Measurements from ENCODE around the gene DYNLT4. TPM values are rescaled to one million over a fixed set of nuclear protein-coding genes. Genes with fewer than 3 reads are reported as not detected.

Gene DYNLT4
- total and polyA plus RNA-seq, 2 of the 8 experiments (the other 6 are each of a cell fraction or from before 2014, with no cell fraction given) = 0.29 TPM; not detected in 1

DNA sequence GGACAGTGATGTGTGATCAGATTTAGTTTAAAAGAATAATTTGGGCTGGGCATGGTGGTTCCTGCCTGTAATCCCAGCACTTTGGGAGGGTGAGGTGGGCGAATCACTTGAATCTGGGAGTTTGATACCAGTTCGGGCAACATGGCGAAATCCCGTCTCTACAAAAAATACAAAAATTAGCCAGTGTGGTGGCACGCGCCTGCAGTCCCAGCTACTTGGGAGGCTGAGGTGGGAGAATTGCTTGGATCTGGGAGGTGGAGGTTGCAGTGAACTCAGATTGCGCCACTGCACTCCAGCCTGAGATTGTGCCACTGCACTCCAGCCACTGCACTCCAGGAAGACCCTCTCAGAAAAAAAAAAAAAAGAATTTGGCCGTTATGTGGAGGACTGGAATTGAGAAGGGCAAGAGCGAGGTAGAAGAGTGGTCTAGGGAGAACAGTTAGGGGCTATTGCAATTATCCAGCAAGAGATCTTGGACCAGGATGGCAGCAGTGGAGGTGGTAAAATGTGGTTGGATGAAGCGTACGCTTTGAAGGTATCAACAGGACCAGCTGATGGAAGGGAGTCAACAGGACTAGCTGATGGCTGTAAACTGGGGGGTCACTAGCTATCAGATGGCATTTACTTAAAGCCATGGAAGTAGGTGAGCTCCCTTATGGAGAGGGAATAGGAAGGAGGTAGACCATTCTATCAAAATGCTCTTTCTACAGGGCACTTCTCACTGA, 10.8 kb upstream of the DYNLT4 start:
- H3K23ac ChIP-seq (ENCODE audit: insufficient read length) = no peak overlapping the region
- peaks cover 2 to 9% (median 7%) of the 10 kb centered on the region in 4 experiments; a peak in 6 of 7 replicates for H3K4me1 ChIP-seq (replicated peaks in 1 of 4; ENCODE audit: control insufficient read depth in 3 of 4, insufficient read depth in 4 of 4, low read length in 3 of 4)
- H3K18ac ChIP-seq (ENCODE audit: extremely low read depth, low read length) = no peak overlapping the region
- ChIA-PET POLR2A (ENCODE audit: partially characterized antibody) (interaction anchor here (1.0 to 16.6 kb wide), 10 partner anchors 12 to 507 kb away, joined by 3 to 547 read pairs (median 95); partner anchors contain the start of genes BEST4, BTBD19, DYNLT4 and HECTD3), CTCF (ENCODE audit: partially characterized antibody) (interaction anchor here (0.9 to 3.4 kb wide), 16 partner anchors 9 to 193 kb away, joined by 3 to 21 read pairs (median 5); partner anchors contain the start of genes BEST4, BTBD19, DYNLT4 and HECTD3)
- no peak overlapping the region for H4K5ac ChIP-seq (ENCODE audit: insufficient read length, low read depth, low read length)
- no peaks in the 10 kb centered on the region for H3K79me2 ChIP-seq (ENCODE audit: control insufficient read depth in 1 of 2, insufficient read depth in 2 of 2, low read length in 2 of 2)
- no peak overlapping the region for H2BK120ac ChIP-seq (replicated peaks; ENCODE audit: low read depth, low read length)
- H3K36me3 ChIP-seq (ENCODE audit: control insufficient read depth in 2 of 4, insufficient read depth in 4 of 4, low read length in 3 of 4) = no peaks in the 10 kb centered on the region
- no peak overlapping the region for H3K4me2 ChIP-seq (ENCODE audit: insufficient read depth in 1 of 2, low read depth in 2 of 2, low read length in 2 of 2)
- no peak overlapping the region for H2BK5ac ChIP-seq (ENCODE audit: low read depth, low read length)
- H3K4me3 ChIP-seq (ENCODE audit: extremely low read depth in 1 of 4, insufficient read depth in 2 of 4, low read depth in 3 of 4, low read length in 4 of 4) = no peak overlapping the region
- H3K27ac ChIP-seq (ENCODE audit: low read depth, low read length) = no peak overlapping the region
- no peak overlapping the region for H4K91ac ChIP-seq (replicated peaks; ENCODE audit: insufficient read length, low read length)
- H2BK20ac ChIP-seq (ENCODE audit: low read length) = no peak overlapping the region
- H3K14ac ChIP-seq (ENCODE audit: insufficient read length) = no peak overlapping the region
- H3K23me2 ChIP-seq (ENCODE audit: low read depth, low read length) = peaks cover 13% of the 10 kb centered on the region
- FAIRE-seq (no peak), DNase-seq (ENCODE audit: low read depth in 1 of 2, low spot score in 2 of 2) (no peak)
- no peak overlapping the region for H3K4ac ChIP-seq (replicated peaks; ENCODE audit: insufficient read length, low read depth, low read length)
- no peaks in the 10 kb centered on the region for H3K9me3 ChIP-seq (ENCODE audit: insufficient read depth in 2 of 2, low read depth in 1 of 2, low read length in 1 of 2)
- WGBS, 2 experiments (ENCODE audit: extremely low coverage in 1 of 2, insufficient coverage in 1 of 2, insufficient read length in 1 of 2, insufficient replicate concordance in 2 of 2, low coverage in 1 of 2, low lambda C conversion rate in 2 of 2, missing lambda C conversion rate in 1 of 2) = 90% methylated on average over 10 of the region's 11 CpGs; no CpG with 5 or more reads in 1 of the 2 experiments
- H3K27me3 ChIP-seq (replicated peaks in 1 of 4; ENCODE audit: control insufficient read depth in 3 of 4, extremely low read depth in 1 of 4, insufficient read depth in 3 of 4, low read length in 3 of 4) = peaks cover 0 to 3% (median 0%) of the 10 kb centered on the region in 4 experiments; a peak in 3 of 7 replicates
- peak overlapping the region; percentile 94; the same call in 1 of the 2 replicates for H2BK12ac ChIP-seq (ENCODE audit: low read depth, low read length)
- H4K20me1 ChIP-seq (replicated peaks in 1 of 2; ENCODE audit: control insufficient read depth in 1 of 2, insufficient read depth in 2 of 2, low read length in 2 of 2) = no peaks in the 10 kb centered on the region
- peak overlapping the region; percentile 92; the same call in 1 of the 2 replicates for H2BK15ac ChIP-seq (ENCODE audit: low read length)
- H3K56ac ChIP-seq (replicated peaks; ENCODE audit: insufficient read length, low read depth, low read length) = no peak overlapping the region
- no peak overlapping the region for H4K8ac ChIP-seq (ENCODE audit: extremely low read depth, insufficient read depth, low read length)
- H2AK5ac ChIP-seq (ENCODE audit: low read depth, low read length) = 0 out of 2 replicates have a peak overlapping the region, but pooled peaks have one; percentile 75
- H3K79me1 ChIP-seq (ENCODE audit: low read depth, low read length) = no peaks in the 10 kb centered on the region
- no peak overlapping the region for H3K9ac ChIP-seq (replicated peaks in 1 of 4; ENCODE audit: extremely low read depth in 1 of 4, low read depth in 3 of 4, low read length in 3 of 4)
- H2AFZ ChIP-seq (ENCODE audit: low read length) = no peak overlapping the region
- TF ChIP-seq SP2 (IDR thresholded peaks at IDR 0.05; ENCODE audit: low read length) (no peak), PHF8 (conservative IDR thresholded peaks at IDR 0.05; ENCODE audit: low read depth, low read length) (no peak), JUN (IDR thresholded peaks at IDR 0.05; ENCODE audit: low read depth, low read length) (no peak), KDM1A (IDR thresholded peaks at IDR 0.05; ENCODE audit: borderline replicate concordance, low read length) (no peak)
